ENCODE data around the gene MCHR2. TPM values are rescaled to one million over a fixed set of nuclear protein-coding genes. Genes with fewer than 3 reads are reported as not detected.

Gene MCHR2
- polyA plus RNA-seq, 2 of the 4 experiments (the other 2 are of a cell fraction), result not detected

- TF ChIP-seq HEYL (CRISPR knock-in tag; IDR thresholded peaks at IDR 0.05) (no peak), FOSB (CRISPR knock-in tag; IDR thresholded peaks at IDR 0.05) (no peak), HES2 (IDR thresholded peaks at IDR 0.05) (no peak), ZC3H11A (IDR thresholded peaks at IDR 0.05) (no peak), RCOR1 (IDR thresholded peaks at IDR 0.05; ENCODE audit: low read depth, low read length) (no peak), BHLHE40 (IDR thresholded peaks at IDR 0.05; ENCODE audit: low read depth, low read length) (no peak), USF2 (IDR thresholded peaks at IDR 0.05) (no peak), JUNB (IDR thresholded peaks at IDR 0.05) (no peak), CBX2 (IDR thresholded peaks at IDR 0.05; ENCODE audit: borderline replicate concordance, low read depth) (no peak), EP300 (IDR thresholded peaks at IDR 0.05) (no peak), FOSL2 (IDR thresholded peaks at IDR 0.05) (no peak), FOSL2 (CRISPR knock-in tag; IDR thresholded peaks at IDR 0.05) (no peak), SMC3 (IDR thresholded peaks at IDR 0.05) (no peak), CHD2 (IDR thresholded peaks at IDR 0.05; ENCODE audit: low read length, partially characterized antibody) (no peak), TP53 (CRISPR knock-in tag; IDR thresholded peaks at IDR 0.05) (no peak), CEBPB (IDR thresholded peaks at IDR 0.05) (no peak), HMGXB4 (CRISPR knock-in tag; IDR thresholded peaks at IDR 0.05; ENCODE audit: borderline replicate concordance) (no peak), PHF8 (IDR thresholded peaks at IDR 0.05; ENCODE audit: borderline replicate concordance, low read depth) (no peak)
- TF ChIP-seq, protein P1, sequence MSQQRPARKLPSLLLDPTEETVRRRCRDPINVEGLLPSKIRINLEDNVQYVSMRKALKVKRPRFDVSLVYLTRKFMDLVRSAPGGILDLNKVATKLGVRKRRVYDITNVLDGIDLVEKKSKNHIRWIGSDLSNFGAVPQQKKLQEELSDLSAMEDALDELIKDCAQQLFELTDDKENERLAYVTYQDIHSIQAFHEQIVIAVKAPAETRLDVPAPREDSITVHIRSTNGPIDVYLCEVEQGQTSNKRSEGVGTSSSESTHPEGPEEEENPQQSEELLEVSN (IDR thresholded peaks at IDR 0.05; ENCODE audit: borderline replicate concordance, low read depth), result no peak
- ChIA-PET CTCF (no interaction called here), POLR2A (no interaction called here)
- Histone ChIP-seq H3K9me3 (no peaks in the 10 kb centered on the region), H3K27ac (no peak overlapping the region), H3K4me1 (no peaks in the 10 kb centered on the region), H3K4me2 (no peak overlapping the region), H3K4me3 (no peak overlapping the region)
- DNase-seq (ENCODE audit: low read depth in 1 of 2, low spot score in 1 of 2), result no peak
- WGBS (ENCODE audit: missing lambda C conversion rate), result 4% methylated on average over 6 of the region's 6 CpGs
- FAIRE-seq, result no peak
- no peak for ATAC-seq
These were observed 92.2 kb downstream of the MCHR2 start for GRCh38 chr6:99901596-99902384.

DNA sequence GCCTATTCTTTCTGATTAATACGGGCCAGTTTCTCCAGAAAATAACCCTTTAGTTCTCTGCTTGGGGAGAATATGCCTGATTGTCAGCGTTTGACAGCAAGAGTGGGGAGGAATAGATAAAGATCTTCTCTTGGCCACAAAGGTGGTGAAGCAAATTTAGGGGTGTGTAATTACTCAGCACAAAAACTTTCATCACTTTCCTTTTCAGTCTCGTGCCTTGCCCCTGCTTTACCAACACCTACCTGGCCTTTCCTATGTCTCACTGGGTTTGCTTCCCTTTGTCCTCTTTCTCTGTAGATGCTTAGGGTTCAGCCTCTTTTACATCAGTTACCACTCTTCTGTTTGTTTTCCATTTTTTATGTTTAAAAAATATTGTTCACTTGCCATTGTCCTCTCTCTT, 99.2 kb downstream of the MCHR2 start:
- H3K4me2 ChIP-seq, result no peak overlapping the region
- no peak for DNase-seq (ENCODE audit: low read depth in 1 of 2, low spot score in 1 of 2)
- H3K27ac ChIP-seq, result no peak overlapping the region
- TF ChIP-seq SMC3 (IDR thresholded peaks at IDR 0.05) (no peak), RCOR1 (IDR thresholded peaks at IDR 0.05; ENCODE audit: low read depth, low read length) (no peak), POLR2A (IDR thresholded peaks at IDR 0.05; ENCODE audit: low read length) (no peak), KDM1A (IDR thresholded peaks at IDR 0.05; ENCODE audit: low read depth) (no peak), JUNB (IDR thresholded peaks at IDR 0.05) (no peak), FOXS1 (CRISPR knock-in tag; IDR thresholded peaks at IDR 0.05) (no peak), HOXB5 (CRISPR knock-in tag; IDR thresholded peaks at IDR 0.05) (no peak), HMGXB4 (CRISPR knock-in tag; IDR thresholded peaks at IDR 0.05; ENCODE audit: borderline replicate concordance) (no peak)
- FAIRE-seq, result no peak
- H3K4me3 ChIP-seq, result no peak overlapping the region
- CTCF ChIA-PET, result no interaction called here
- H3K9me3 ChIP-seq, result no peaks in the 10 kb centered on the region
- H3K4me1 ChIP-seq, result no peaks in the 10 kb centered on the region
- POLR2A ChIA-PET, result no interaction called here
- 15% methylated on average over 3 of the region's 3 CpGs for WGBS (ENCODE audit: missing lambda C conversion rate)
- no peak for ATAC-seq
